K562 (cell line): Measurements from ENCODE around the gene LY6G6C. TPM values are rescaled to one million over a fixed set of nuclear protein-coding genes. Genes with fewer than 3 reads are reported as not detected.

Source experiments
- AFF1 ChIP-seq, 2 experiments: fragments of 450-650 bp; IDR thresholded peaks; 2 replicates each; pipeline ENCODE4 v1.6.1; 2018; ENCODE audit warnings: mild to moderate bottlenecking in 2 of 2, low read depth in 1 of 2; ENCODE audit not compliant: partially characterized antibody in 2 of 2
- BRCA1 ChIP-seq, 2 experiments: fragments of 450-650 bp in 1 of 2; sonication (generic) in 1 of 2; formaldehyde crosslinking in 1 of 2; IDR thresholded peaks; 2 replicates each; pipeline versions ENCODE4 v1.5.0 to v1.6.1; 2017 to 2020; ENCODE audit warnings: mild to moderate bottlenecking in 1 of 2, missing genetic modification reagents in 1 of 2
- CTCFL ChIP-seq: IDR thresholded peaks from 2 replicates; pipeline ENCODE4 v1.6.1; 2011; ENCODE audit warnings: borderline replicate concordance, low read depth, mild to moderate bottlenecking, moderate library complexity, low read length; ENCODE audit not compliant: insufficient read depth, poor library complexity, severe bottlenecking
- GTF2E2 ChIP-seq: fragments of 200-800 bp; sonication (Bioruptor generic); IDR thresholded peaks from 2 replicates; pipeline ENCODE4 v1.6.1; 2016; ENCODE audit warnings: missing genetic modification characterization, missing compliant biosample characterization
- HEY1 ChIP-seq: fragments of 250-450 bp; sonication (Bioruptor Pico); IDR thresholded peaks from 2 replicates; pipeline ENCODE4 v1.5.0; 2020; ENCODE audit warnings: mild to moderate bottlenecking, moderate library complexity, borderline replicate concordance
- KDM2B ChIP-seq: fragments of 250-450 bp; sonication (Bioruptor Pico); IDR thresholded peaks from 2 replicates; pipeline ENCODE4 v1.8.0; 2021; ENCODE audit warnings: mild to moderate bottlenecking, moderate library complexity
- MLX ChIP-seq, 2 experiments: fragments of 450-650 bp in 1 of 2; sonication (generic) in 1 of 2; formaldehyde crosslinking; conservative IDR thresholded peaks; 2 replicates each; pipeline versions ENCODE4 v1.4.0 to v1.8.1; 2020 to 2022; ENCODE audit warnings: mild to moderate bottlenecking in 1 of 2, missing genetic modification reagents in 1 of 2
- MTA1 ChIP-seq: fragments of 450-650 bp; IDR thresholded peaks from 2 replicates; pipeline ENCODE4 v1.6.1; 2017; ENCODE audit warnings: borderline replicate concordance
- MXI1 ChIP-seq: IDR thresholded peaks from 2 replicates; pipeline ENCODE4 v1.6.1; 2011; ENCODE audit warnings: low read depth, mild to moderate bottlenecking, improper control_type of control experiment, low read length
- NCOR1 ChIP-seq: fragments of 450-650 bp; IDR thresholded peaks from 2 replicates; pipeline ENCODE4 v1.6.1; 2016; ENCODE audit warnings: mild to moderate bottlenecking, moderate library complexity
- POLR2AphosphoS2 ChIP-seq: IDR thresholded peaks from 2 replicates; pipeline ENCODE4 v1.6.1; 2012; ENCODE audit warnings: low read length, improper control_type of control experiment
- PURB ChIP-seq: sonication (generic); formaldehyde crosslinking; IDR thresholded peaks from 2 replicates; pipeline ENCODE4 v1.9.0; 2021; ENCODE audit warnings: low read depth, mild to moderate bottlenecking, missing genetic modification reagents
- RUNX1 ChIP-seq: sonication (generic); IDR thresholded peaks from 2 replicates; pipeline ENCODE4 v1.6.1; 2016; ENCODE audit warnings: antibody characterized with exemption, low read depth
- SNAPC5 ChIP-seq: fragments of 250-450 bp; sonication (Bioruptor Pico); IDR thresholded peaks from 2 replicates; pipeline ENCODE4 v1.8.0; 2021; ENCODE audit warnings: moderate library complexity, mild to moderate bottlenecking, inconsistent platforms
- SP2 ChIP-seq: IDR thresholded peaks from 2 replicates; pipeline ENCODE4 v1.6.1; 2011; ENCODE audit warnings: mild to moderate bottlenecking, low read depth, low read length, moderate library complexity; ENCODE audit not compliant: poor library complexity, severe bottlenecking; ENCODE audit errors: extremely low read depth
- TARDBP ChIP-seq: fragments of 450-650 bp; IDR thresholded peaks from 2 replicates; pipeline ENCODE4 v1.6.1; 2016
- XRCC4 ChIP-seq: IDR thresholded peaks from one replicate; pipeline ENCODE4 v1.6.1; 2011; ENCODE audit not compliant: insufficient read depth, insufficient read length; ENCODE audit errors: extremely low read depth
- ZNF12 ChIP-seq: sonication (generic); formaldehyde crosslinking; IDR thresholded peaks from 2 replicates; pipeline ENCODE4 v1.4.0; 2020; ENCODE audit warnings: mild to moderate bottlenecking, missing genetic modification reagents
- ZNF444 ChIP-seq: fragments of 250-450 bp; sonication (Bioruptor Pico); IDR thresholded peaks from 2 replicates; pipeline ENCODE4 v1.4.0; 2020; ENCODE audit warnings: mild to moderate bottlenecking, moderate library complexity
- ZNF695 ChIP-seq: fragments of 450-650 bp; formaldehyde crosslinking; IDR thresholded peaks from 2 replicates; pipeline ENCODE4 v1.4.0; 2020; ENCODE audit warnings: mild to moderate bottlenecking, moderate library complexity
- ZNF79 ChIP-seq: fragments of 250-450 bp; sonication (Bioruptor Pico); IDR thresholded peaks from 2 replicates; pipeline ENCODE4 v1.4.0; 2020; ENCODE audit warnings: low read depth, mild to moderate bottlenecking, moderate library complexity
- polyA plus RNA-seq, 8 experiments: library from polyadenylated mRNA; depleted of rRNA in 4 of 8; stranded (reverse) in 5 of 8; unstranded in 3 of 8; fragments of >200 nt; fragmentation: Nextera tagmentation in 2 of 8; fragmentation: Illumina TruSeq in 1 of 8; extraction: Ambion mirVana in 2 of 8; extraction: Trizol in 1 of 8; gene quantifications; 2 replicates each; pipeline versions ENCODE4 v1.2.1 to v1.2.3, GENCODE V29; 2011 to 2014; ENCODE audit warnings: inconsistent platforms in 1 of 8, missing spikeins in 1 of 8
- total RNA-seq, 7 experiments: library from RNA; depleted of rRNA in 6 of 7; stranded (reverse); fragments of >200 nt in 6 of 7; fragmentation: Illumina TruSeq in 2 of 7; extraction: Trizol in 2 of 7; gene quantifications; 2 replicates each; pipeline versions ENCODE4 v1.2.1 to v1.2.3, GENCODE V29; 2011 to 2021; ENCODE audit warnings: low replicate concordance in 1 of 7

Gene LY6G6C
- total and polyA plus RNA-seq, 9 of the 15 experiments (the other 6 are each of a cell fraction or from before 2014, with no cell fraction given): 0.06 to 0.20 TPM; not detected in 7

GRCh38 chr6:31736021-31736767, 14.6 kb upstream of the LY6G6C start, which contains the start of gene CLIC1 (continued):
- TF ChIP-seq XRCC4 (no peak), KDM2B (no peak), TARDBP (no peak), MLX (CRISPR knock-in tag; conservative IDR thresholded peaks at IDR 0.05) (peak in 1 of 2 experiments; percentile 76; a peak in 1 of 4 replicates), RUNX1 (no peak), BRCA1 (IDR thresholded peaks at IDR 0.05) (no peak), BRCA1 (CRISPR knock-in tag; IDR thresholded peaks at IDR 0.05) (no peak), AFF1 (IDR thresholded peaks at IDR 0.05; ENCODE audit: low read depth in 1 of 2, partially characterized antibody in 2 of 2) (peak; percentile 60 to 71), SNAPC5 (CRISPR knock-in tag) (no peak), POLR2AphosphoS2 (peak; percentile 96), MTA1 (0 out of 2 replicates have a peak, but pooled peaks have one; percentile 39), NCOR1 (no peak), HEY1 (CRISPR knock-in tag) (no peak), ZNF12 (CRISPR knock-in tag) (no peak), SP2 (no peak), CTCFL (no peak), GTF2E2 (tag) (no peak), PURB (CRISPR knock-in tag) (no peak), ZNF79 (peak; percentile 62; the same call in 1 of the 2 replicates), ZNF444 (CRISPR knock-in tag) (no peak), MXI1 (no peak; the same call in 1 of the 2 replicates), ZNF695 (CRISPR knock-in tag) (peak; percentile 78; the same call in 1 of the 2 replicates)
